Lung (tissue), 12 donors: ENCODE results near the gene FRZB. TPM values are rescaled to one million over a fixed set of nuclear protein-coding genes. Genes with fewer than 3 reads are reported as not detected.
"Not testable (repeated sequence)": the region's sequence is repeated elsewhere in the genome, so short reads cannot be mapped to it uniquely, and the experiment has no call there.

ENCODE experiments used
- ATAC-seq: fragments of 200-7000 bp; cut with Tn5 transposase; one replicate; pipeline ENCODE4 v1.9.1; 2020; ENCODE audit warnings: moderate number of reproducible peaks; ENCODE audit not compliant: insufficient read depth, low FRiP score
- DNase-seq, 3 donors: peaks; one replicate each; pipeline ENCODE4 v3.0.0-alpha.2; 2013 to 2017
- H3K27ac ChIP-seq, 2 donors: one replicate each; pipeline ENCODE4 v1.5.1; 2013; ENCODE audit warnings: mild to moderate bottlenecking in 2 of 2, moderate library complexity in 2 of 2, control low read depth in 1 of 2, inconsistent platforms in 1 of 2, low read depth in 1 of 2, low read length in 1 of 2
- H3K27me3 ChIP-seq, 3 donors: one replicate each; pipeline ENCODE4 v1.5.1; 2013; ENCODE audit warnings: low read length in 2 of 3; ENCODE audit not compliant: control insufficient read depth in 3 of 3, insufficient read depth in 3 of 3
- H3K36me3 ChIP-seq, 4 donors: one replicate each; pipeline ENCODE4 v1.5.1; 2013; ENCODE audit warnings: low read length in 4 of 4, mild to moderate bottlenecking in 1 of 4, moderate library complexity in 1 of 4; ENCODE audit not compliant: control insufficient read depth in 4 of 4, insufficient read depth in 4 of 4
- H3K4me1 ChIP-seq, 5 donors: one replicate each; pipeline ENCODE4 v1.5.1; 2013; ENCODE audit warnings: low read length in 5 of 5, mild to moderate bottlenecking in 2 of 5, moderate library complexity in 1 of 5; ENCODE audit not compliant: control insufficient read depth in 5 of 5, insufficient read depth in 5 of 5
- H3K4me3 ChIP-seq: one replicate; pipeline ENCODE4 v1.5.1; 2013; ENCODE audit warnings: mild to moderate bottlenecking, control low read depth, moderate library complexity
- H3K9ac ChIP-seq, 2 donors: one replicate each; pipeline ENCODE4 v1.5.1; 2013; ENCODE audit warnings: low read length in 2 of 2, control low read depth in 1 of 2; ENCODE audit not compliant: insufficient read depth in 1 of 2
- H3K9me3 ChIP-seq, 4 donors: one replicate each; pipeline ENCODE4 v1.5.1; 2013; ENCODE audit warnings: low read length in 3 of 4, mild to moderate bottlenecking in 1 of 4, moderate library complexity in 1 of 4; ENCODE audit not compliant: control insufficient read depth in 4 of 4, insufficient read depth in 3 of 4
- WGBS, 2 donors: extraction: QIAGEN DNeasy Blood & Tissue Kit; methylation state at CpG; one replicate each; pipeline ENCODE4 v1.1.7; 2013; 5-methylcytosine and 5-hydroxymethylcytosine counted together
- polyA plus RNA-seq, 2 donors: library from polyadenylated mRNA; stranded (reverse); fragments of 200-250 nt; gene quantifications; one replicate each; pipeline ENCODE4 v1.2.1, GENCODE V29; 2013
- total RNA-seq, 2 donors: library from RNA; depleted of rRNA in 1 of 2; stranded (reverse); fragments of >200 nt in 1 of 2; gene quantifications; one replicate each; pipeline ENCODE4 v1.2.1, GENCODE V29; 2014 to 2021
- TF ChIP-seq, protein P1 (sequence below): IDR thresholded peaks from 2 replicates; pipeline ENCODE4 v1.5.1; 2012; ENCODE audit warnings: mild to moderate bottlenecking; ENCODE audit errors: control extremely low read depth, extremely low read depth
- donor health status: control.
- donor health status: control.
- donor health status: Bipolar disorder and iron deficiency.
- donor health status: healthy.
- donor health status: DM: yes; HTN: yes; CAD: no.

Gene FRZB
- total and polyA plus RNA-seq, 4 donors: 0.19 to 7.4 (median 1.6) TPM

DNA sequence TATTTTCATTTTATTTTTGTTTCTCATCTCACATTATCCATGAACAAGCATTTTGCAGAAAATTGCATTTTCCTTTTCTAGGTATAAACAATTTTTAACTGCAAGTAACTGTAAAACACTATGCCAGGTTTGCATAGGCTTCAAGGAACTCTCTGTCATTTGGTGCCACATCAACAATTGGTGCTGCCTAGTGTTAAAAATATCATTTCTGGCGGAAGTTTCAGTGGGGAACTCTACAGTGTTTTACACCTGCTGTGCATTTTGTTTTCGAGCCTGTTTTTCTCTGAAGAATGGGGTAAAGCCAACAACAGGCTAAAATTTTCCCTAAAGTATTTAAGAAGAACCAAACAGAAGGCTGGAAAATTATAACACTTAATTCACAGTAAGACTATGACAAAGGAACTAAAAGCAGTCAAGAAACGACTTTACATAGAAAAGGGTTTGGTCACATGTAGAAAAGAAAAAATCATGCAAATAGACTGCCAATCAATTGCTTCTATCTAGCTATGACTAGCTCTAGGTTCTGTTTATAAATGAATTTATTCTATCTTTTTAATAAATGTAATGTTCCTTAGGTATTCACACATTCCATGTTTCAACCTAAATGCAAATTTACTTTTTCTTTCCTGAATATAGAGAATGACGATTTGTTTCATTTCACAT, 21.4 kb upstream of the FRZB start:
- Histone ChIP-seq H3K27ac (no peak overlapping the region), H3K9ac (no peak overlapping the region), H3K4me1 (peaks cover 0 to 2% (median 0%) of the 10 kb centered on the region in 5 donors), H3K4me3 (no peak overlapping the region), H3K9me3 (no peaks in the 10 kb centered on the region), H3K36me3 (no peaks in the 10 kb centered on the region), H3K27me3 (no peaks in the 10 kb centered on the region)
- DNase-seq (no peak), ATAC-seq (no peak)
- 88% methylated on average over 4 of the region's 4 CpGs for WGBS, 2 donors
- TF ChIP-seq, protein P1, sequence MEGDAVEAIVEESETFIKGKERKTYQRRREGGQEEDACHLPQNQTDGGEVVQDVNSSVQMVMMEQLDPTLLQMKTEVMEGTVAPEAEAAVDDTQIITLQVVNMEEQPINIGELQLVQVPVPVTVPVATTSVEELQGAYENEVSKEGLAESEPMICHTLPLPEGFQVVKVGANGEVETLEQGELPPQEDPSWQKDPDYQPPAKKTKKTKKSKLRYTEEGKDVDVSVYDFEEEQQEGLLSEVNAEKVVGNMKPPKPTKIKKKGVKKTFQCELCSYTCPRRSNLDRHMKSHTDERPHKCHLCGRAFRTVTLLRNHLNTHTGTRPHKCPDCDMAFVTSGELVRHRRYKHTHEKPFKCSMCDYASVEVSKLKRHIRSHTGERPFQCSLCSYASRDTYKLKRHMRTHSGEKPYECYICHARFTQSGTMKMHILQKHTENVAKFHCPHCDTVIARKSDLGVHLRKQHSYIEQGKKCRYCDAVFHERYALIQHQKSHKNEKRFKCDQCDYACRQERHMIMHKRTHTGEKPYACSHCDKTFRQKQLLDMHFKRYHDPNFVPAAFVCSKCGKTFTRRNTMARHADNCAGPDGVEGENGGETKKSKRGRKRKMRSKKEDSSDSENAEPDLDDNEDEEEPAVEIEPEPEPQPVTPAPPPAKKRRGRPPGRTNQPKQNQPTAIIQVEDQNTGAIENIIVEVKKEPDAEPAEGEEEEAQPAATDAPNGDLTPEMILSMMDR: no peak

DNA sequence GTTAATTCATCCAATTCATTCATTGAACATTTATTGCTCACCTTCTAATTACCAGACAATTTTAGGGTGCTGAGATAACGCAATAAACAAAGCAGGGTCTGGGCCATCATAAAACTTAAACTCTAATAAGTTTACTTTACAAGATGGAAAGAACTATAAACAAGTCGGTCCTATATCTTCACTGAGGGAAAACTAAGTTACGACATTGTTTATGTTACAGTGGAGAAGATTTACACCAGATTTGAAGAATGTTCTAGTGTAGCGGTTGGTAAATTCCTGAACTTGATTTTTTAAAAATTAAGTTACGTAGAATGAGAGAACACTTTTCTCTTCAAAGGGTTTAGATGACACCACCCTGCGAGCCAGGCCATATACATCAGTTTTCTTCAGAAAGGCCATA, 20.7 kb upstream of the FRZB start:
- 65 to 72% methylated on average over 6 of the region's 6 CpGs for WGBS, 2 donors
- ATAC-seq (no peak), DNase-seq (no peak)
- Histone ChIP-seq H3K27me3 (no peaks in the 10 kb centered on the region), H3K4me3 (no peak overlapping the region), H3K9me3 (no peaks in the 10 kb centered on the region), H3K36me3 (no peaks in the 10 kb centered on the region), H3K27ac (no peak overlapping the region), H3K4me1 (peaks cover 0 to 2% (median 0%) of the 10 kb centered on the region in 5 donors), H3K9ac (no peak overlapping the region)
- TF ChIP-seq, protein P1: no peak

DNA sequence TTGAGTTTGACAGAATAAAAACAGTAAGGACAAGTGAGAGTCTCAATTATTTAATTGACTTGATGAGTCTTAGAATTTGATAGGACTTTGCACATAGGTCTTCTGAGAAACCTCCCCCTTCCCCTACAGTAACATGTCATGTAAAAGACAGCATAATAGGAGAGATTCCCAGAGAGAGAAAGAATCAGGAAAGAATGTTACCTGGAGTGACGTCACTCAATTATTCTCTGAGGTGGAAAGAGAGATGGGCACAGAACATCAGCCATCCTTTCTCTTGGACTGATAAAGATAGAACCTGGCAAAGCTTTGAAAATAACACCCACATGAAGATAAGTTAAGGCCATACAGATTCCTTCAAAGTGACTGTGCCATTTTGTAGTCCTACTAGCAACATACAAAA, 19.3 kb upstream of the FRZB start:
- Histone ChIP-seq H3K4me3 (no peak overlapping the region), H3K9me3 (peaks cover 0 to 3% (median 0%) of the 10 kb centered on the region in 4 donors), H3K36me3 (no peaks in the 10 kb centered on the region), H3K27ac (no peak overlapping the region), H3K4me1 (no peaks in the 10 kb centered on the region), H3K9ac (no peak overlapping the region), H3K27me3 (no peaks in the 10 kb centered on the region)
- DNase-seq (no peak), ATAC-seq (no peak)
- TF ChIP-seq, protein P1: no peak
- 96 to 97% methylated on average over 1 of the region's 1 CpG for WGBS, 2 donors

DNA sequence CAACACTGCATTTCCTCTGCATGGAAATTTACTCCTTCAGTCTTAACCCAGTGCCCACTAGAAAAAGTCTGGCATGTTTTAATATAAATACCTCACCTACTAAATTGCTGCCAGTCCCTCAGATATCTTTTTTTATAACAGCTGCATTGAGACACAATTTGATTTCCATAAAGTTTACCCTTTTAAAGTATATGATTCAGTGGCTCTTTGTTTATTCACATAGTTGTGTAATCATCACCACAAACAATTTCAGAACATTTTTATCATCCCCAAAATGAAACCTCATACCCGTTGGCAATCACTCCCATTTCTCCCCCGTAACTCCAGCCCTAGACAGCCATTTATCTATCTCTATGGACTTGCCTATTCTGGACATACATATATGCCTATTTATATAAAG, 17.0 kb upstream of the FRZB start:
- Histone ChIP-seq H3K4me3 (no peak overlapping the region), H3K27ac (no peak overlapping the region), H3K9ac (no peak overlapping the region), H3K27me3 (no peaks in the 10 kb centered on the region), H3K36me3 (no peaks in the 10 kb centered on the region), H3K9me3 (peaks cover 0 to 3% (median 0%) of the 10 kb centered on the region in 4 donors), H3K4me1 (no peaks in the 10 kb centered on the region)
- TF ChIP-seq, protein P1: no peak
- ATAC-seq: no peak
- WGBS, 2 donors: 75% methylated on average over 2 of the region's 2 CpGs
- no peak for DNase-seq

DNA sequence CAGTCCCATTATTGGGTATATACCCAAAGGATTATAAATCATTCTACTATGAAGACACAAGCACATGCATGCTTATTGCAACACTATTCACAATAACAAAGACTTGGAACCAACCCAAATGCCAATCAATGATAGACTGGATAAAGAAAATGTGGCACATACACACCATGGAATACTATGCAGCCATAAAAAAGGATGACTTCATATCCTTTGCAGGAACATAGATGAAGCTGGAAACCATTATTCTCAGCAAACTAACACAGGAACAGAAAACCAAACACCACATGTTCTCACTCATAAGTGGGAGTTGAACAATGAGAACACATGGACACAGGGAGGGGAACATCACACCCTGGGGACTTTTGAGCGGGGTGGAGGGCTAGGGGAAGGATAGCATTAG, 13.7 kb upstream of the FRZB start:
- WGBS, 2 donors: 83 to 90% methylated on average over 1 of the region's 1 CpG
- H3K9ac ChIP-seq, H3K36me3 ChIP-seq, H3K9me3 ChIP-seq, H3K27me3 ChIP-seq, H3K4me1 ChIP-seq, H3K27ac ChIP-seq, ATAC-seq, H3K4me3 ChIP-seq, DNase-seq: not testable (repeated sequence)
